ENCODE results near the gene TULP1.

Gene TULP1

DNA sequence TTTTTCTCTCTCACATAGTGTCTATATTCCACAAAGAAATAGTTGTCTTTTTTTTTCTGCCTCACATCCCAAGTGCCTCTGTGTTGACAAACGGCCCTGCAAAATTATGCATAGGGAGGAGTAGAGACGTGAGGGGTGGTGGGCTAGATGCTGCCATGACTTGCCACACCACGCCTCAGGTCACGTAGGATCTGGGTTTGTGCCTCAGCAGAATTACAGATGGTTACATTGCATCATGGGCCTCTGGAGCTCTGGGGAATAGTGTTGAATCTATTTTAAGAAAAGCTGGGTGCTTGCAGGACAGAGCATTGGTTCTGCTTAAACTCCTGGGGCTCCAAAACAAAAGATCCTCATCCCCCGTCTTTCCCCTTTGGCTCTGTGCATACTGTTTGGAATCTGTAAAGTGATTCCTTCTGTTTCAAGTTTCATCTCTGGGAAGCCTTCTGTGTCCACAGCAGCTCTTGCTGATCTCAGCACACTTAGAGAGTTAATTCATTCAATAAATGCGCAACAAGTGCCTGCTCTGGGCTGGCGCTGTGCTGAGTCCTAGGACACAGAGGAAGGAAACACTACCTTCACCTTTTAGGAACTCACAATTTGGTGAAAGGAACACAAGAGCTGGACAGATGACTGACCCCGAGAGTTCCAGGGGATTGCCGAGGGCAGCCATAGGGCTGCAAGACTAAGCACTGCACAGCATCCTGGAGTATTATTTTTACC is 58.1 kb downstream of the TULP1 start:
- no peak for DNase-seq

GRCh38 chr6:35453236-35453635 is 59.5 kb downstream of the TULP1 start:
- no peak for DNase-seq

- DNase-seq: peak; percentile 93
Observed at GRCh38 chr6:35452183-35453090, 60.3 kb downstream of the TULP1 start, which contains the start of gene FANCE. Gene FANCE (plus strand): TSS chr6:35452338. CDS start chr6:35452546, 208 bp downstream.

DNA sequence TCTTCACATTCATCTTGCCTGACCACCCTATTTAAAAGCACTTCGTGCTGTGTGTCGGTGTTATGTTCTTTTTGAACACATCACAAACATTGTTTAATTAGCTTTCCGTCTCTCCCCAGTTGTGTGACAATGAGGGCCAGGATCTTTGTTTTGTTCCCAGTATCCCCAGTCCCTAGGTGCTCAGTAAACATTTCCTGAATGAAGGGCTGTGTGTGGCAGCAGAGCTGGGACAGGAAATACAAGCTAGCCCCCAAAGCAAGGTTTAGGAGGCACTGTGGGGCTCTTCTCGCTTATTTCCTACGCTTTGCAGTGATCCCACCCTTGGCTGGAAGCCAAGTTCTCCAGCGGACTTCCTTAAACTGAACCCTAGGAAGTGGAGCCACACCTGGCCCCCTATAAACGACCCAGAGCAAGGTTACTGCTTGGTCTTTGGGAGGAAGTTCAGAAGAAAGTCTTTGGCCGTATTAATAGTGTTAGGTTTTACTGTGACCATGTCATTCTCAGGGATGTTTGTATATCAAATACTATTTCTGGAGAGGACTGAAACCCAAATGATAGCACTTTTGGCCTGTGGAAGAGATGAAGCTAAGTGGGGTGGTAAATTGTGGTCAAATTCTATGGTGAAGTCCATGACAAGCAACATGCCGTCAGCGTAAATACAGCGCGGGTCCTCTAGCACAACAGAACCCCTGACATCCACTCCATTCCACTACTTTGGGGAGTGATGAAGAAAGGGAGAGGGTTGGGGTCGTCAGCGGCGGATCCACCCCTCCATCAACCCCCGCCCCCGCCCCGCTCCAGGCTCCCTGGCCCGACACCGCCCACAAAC is 61.1 kb downstream of the TULP1 start:
- no peak for DNase-seq

GRCh38 chr6:35449287-35449881 is 63.3 kb downstream of the TULP1 start:
- peak; percentile 78 for DNase-seq

DNA sequence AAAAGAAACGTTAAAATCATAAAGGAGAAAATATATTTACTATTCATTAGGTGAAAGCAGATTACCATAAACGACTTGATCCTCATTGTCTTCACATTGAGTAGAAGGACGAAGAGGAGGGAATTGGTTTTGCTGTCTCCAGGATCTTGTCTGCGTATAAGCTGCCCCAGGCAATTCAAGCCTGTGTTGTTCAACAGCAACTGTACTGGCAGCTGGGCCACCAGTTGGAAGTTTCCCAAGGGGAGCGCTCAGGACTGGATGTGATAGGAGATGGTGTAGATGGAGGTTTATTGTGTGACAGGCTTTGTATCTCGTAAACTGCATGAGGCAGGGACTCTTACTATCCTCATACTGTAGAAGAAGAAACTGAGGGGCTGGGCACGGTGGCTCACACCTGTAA is 64.5 kb downstream of the TULP1 start:
- no peak for DNase-seq

Measured in NCI-H345 (cell line).